Neural cell (in vitro differentiated cells): ENCODE measurements around the gene CHST11. TPM values are rescaled to one million over a fixed set of nuclear protein-coding genes. Genes with fewer than 3 reads are reported as not detected.

ENCODE experiments used
- H2AFZ ChIP-seq: fragments of 200-600, 300-800 bp; sonication (generic), shearing (Covaris generic); 2 replicates; pipeline ENCODE4 v1.6.0; 2014; ENCODE audit warnings: low read depth, mild to moderate bottlenecking, antibody characterized with exemption, low read length, moderate library complexity
- H3F3A ChIP-seq: fragments of 200-600 bp; shearing (Covaris generic); 2 replicates; pipeline ENCODE4 v1.6.1; 2016; ENCODE audit warnings: mild to moderate bottlenecking, moderate library complexity, mixed read lengths, antibody characterized with exemption, low read length; ENCODE audit not compliant: insufficient read depth, poor library complexity, severe bottlenecking
- H3K27ac ChIP-seq: fragments of 200-600, 300-800 bp; sonication (generic), shearing (Covaris generic); 2 replicates; pipeline ENCODE4 v1.5.1; 2014; ENCODE audit warnings: mild to moderate bottlenecking, low read length, moderate library complexity
- H3K27me3 ChIP-seq: fragments of 300-800, 200-600 bp; sonication (generic), shearing (Covaris generic); 2 replicates; pipeline ENCODE4 v1.6.0; 2014; ENCODE audit warnings: mild to moderate bottlenecking, low read depth, low read length, moderate library complexity; ENCODE audit not compliant: insufficient read depth
- H3K36me3 ChIP-seq: fragments of 300-800, 200-600 bp; sonication (generic), shearing (Covaris generic); 2 replicates; pipeline ENCODE4 v1.5.1; 2014; ENCODE audit warnings: mild to moderate bottlenecking, antibody characterized with exemption, low read length, moderate library complexity; ENCODE audit not compliant: insufficient read depth
- H3K4me2 ChIP-seq: fragments of 300-800, 200-600 bp; sonication (generic), shearing (Covaris generic); 2 replicates; pipeline ENCODE4 v1.6.0; 2014; ENCODE audit warnings: mild to moderate bottlenecking, low read length
- H3K4me3 ChIP-seq: fragments of 300-800, 200-600 bp; sonication (generic), shearing (Covaris generic); 2 replicates; pipeline ENCODE4 v1.5.1; 2014; ENCODE audit warnings: mild to moderate bottlenecking, low read length, moderate library complexity
- H3K79me2 ChIP-seq: fragments of 200-600 bp; shearing (Covaris generic); replicated peaks from 2 replicates; pipeline ENCODE4 v1.6.0; 2014; ENCODE audit warnings: mild to moderate bottlenecking, low read length, moderate library complexity; ENCODE audit not compliant: insufficient read depth
- H3K9ac ChIP-seq: fragments of 300-800, 200-600 bp; sonication (generic), shearing (Covaris generic); 2 replicates; pipeline ENCODE4 v1.6.1; 2016; ENCODE audit warnings: mild to moderate bottlenecking, low read length, mixed read lengths
- H3K9me2 ChIP-seq: fragments of 200-600 bp; shearing (Covaris generic); 2 replicates; pipeline ENCODE4 v1.6.1; 2016; ENCODE audit warnings: mild to moderate bottlenecking, low read length, mixed read lengths; ENCODE audit not compliant: insufficient read depth
- H3K9me3 ChIP-seq: fragments of 200-600, 300-800 bp; sonication (generic), shearing (Covaris generic); 2 replicates; pipeline ENCODE4 v1.6.1; 2016; ENCODE audit warnings: mild to moderate bottlenecking, mixed run types, low read length, moderate library complexity, mixed read lengths
- H4K20me1 ChIP-seq: fragments of 200-600 bp; shearing (Covaris generic); 2 replicates; pipeline ENCODE4 v1.6.1; 2016; ENCODE audit warnings: mild to moderate bottlenecking, mixed run types; ENCODE audit not compliant: insufficient read depth
- EZH2 ChIP-seq: fragments of 200-600, 300-800 bp; shearing (Covaris generic), sonication (generic); IDR thresholded peaks from 2 replicates; pipeline ENCODE4 v1.6.1; 2014; ENCODE audit warnings: antibody characterized with exemption, low read length, borderline replicate concordance, mild to moderate bottlenecking; ENCODE audit not compliant: insufficient read depth, poor library complexity, severe bottlenecking
- MXI1 ChIP-seq: fragments of 450-650 bp; conservative IDR thresholded peaks from 2 replicates; pipeline ENCODE4 v1.6.1; 2014; ENCODE audit warnings: antibody characterized with exemption, mild to moderate bottlenecking; ENCODE audit not compliant: poor library complexity, severe bottlenecking
- POLR2AphosphoS5 ChIP-seq: IDR thresholded peaks from 2 replicates; pipeline ENCODE4 v1.6.1; 2012
- RAD21 ChIP-seq: fragments of 450-650 bp; conservative IDR thresholded peaks from 2 replicates; pipeline ENCODE4 v1.6.1; 2014; ENCODE audit warnings: antibody characterized with exemption, mild to moderate bottlenecking, moderate library complexity
- SMC3 ChIP-seq: fragments of 450-650 bp; conservative IDR thresholded peaks from 2 replicates; pipeline ENCODE4 v1.6.1; 2014; ENCODE audit warnings: antibody characterized with exemption, mild to moderate bottlenecking, moderate library complexity; ENCODE audit not compliant: poor library complexity
- polyA plus RNA-seq: library from polyadenylated mRNA; depleted of rRNA; stranded (reverse); fragments of >200 nt; gene quantifications from 2 replicates; pipeline ENCODE4 v1.2.3, GENCODE V29; 2014
- TF ChIP-seq, protein P1 (sequence below): fragments of 450-650 bp; IDR thresholded peaks from 2 replicates; pipeline ENCODE4 v1.5.1; 2014; ENCODE audit warnings: antibody characterized with exemption, mild to moderate bottlenecking, moderate library complexity; ENCODE audit not compliant: poor library complexity, severe bottlenecking
- TF ChIP-seq, protein P2 (sequence below): IDR thresholded peaks from 2 replicates; pipeline ENCODE4 v1.6.1; 2012; ENCODE audit warnings: borderline replicate concordance

The CHST11 gene
- polyA plus RNA-seq, 1 donor from 2014 or later, result 15.0 TPM

- no peaks in the 10 kb centered on the region for H3K27me3 ChIP-seq
- no peak overlapping the region for H3K4me3 ChIP-seq
- TF ChIP-seq SMC3, result no peak
- TF ChIP-seq, protein P1, sequence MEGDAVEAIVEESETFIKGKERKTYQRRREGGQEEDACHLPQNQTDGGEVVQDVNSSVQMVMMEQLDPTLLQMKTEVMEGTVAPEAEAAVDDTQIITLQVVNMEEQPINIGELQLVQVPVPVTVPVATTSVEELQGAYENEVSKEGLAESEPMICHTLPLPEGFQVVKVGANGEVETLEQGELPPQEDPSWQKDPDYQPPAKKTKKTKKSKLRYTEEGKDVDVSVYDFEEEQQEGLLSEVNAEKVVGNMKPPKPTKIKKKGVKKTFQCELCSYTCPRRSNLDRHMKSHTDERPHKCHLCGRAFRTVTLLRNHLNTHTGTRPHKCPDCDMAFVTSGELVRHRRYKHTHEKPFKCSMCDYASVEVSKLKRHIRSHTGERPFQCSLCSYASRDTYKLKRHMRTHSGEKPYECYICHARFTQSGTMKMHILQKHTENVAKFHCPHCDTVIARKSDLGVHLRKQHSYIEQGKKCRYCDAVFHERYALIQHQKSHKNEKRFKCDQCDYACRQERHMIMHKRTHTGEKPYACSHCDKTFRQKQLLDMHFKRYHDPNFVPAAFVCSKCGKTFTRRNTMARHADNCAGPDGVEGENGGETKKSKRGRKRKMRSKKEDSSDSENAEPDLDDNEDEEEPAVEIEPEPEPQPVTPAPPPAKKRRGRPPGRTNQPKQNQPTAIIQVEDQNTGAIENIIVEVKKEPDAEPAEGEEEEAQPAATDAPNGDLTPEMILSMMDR, result no peak
- no peak for TF ChIP-seq MXI1
- H4K20me1 ChIP-seq, result no peaks in the 10 kb centered on the region
- no peak overlapping the region for H3K4me2 ChIP-seq
- H3K9me2 ChIP-seq, result no peaks in the 10 kb centered on the region
- no peaks in the 10 kb centered on the region for H3K79me2 ChIP-seq
- no peaks in the 10 kb centered on the region for H3K36me3 ChIP-seq
- no peaks in the 10 kb centered on the region for H3F3A ChIP-seq
- no peak overlapping the region for H2AFZ ChIP-seq
- no peak overlapping the region for H3K27ac ChIP-seq
- H3K9ac ChIP-seq, result no peak overlapping the region
- no peaks in the 10 kb centered on the region for H3K9me3 ChIP-seq
Observed at GRCh38 chr12:104608998-104609397, 152.2 kb downstream of the CHST11 start.

GRCh38 chr12:104609445-104609844 lies 152.7 kb downstream of the CHST11 start:
- no peaks in the 10 kb centered on the region for H3K9me3 ChIP-seq
- no peaks in the 10 kb centered on the region for H3F3A ChIP-seq
- no peak overlapping the region for H3K27ac ChIP-seq
- H4K20me1 ChIP-seq, result no peaks in the 10 kb centered on the region
- no peak overlapping the region for H2AFZ ChIP-seq
- H3K9ac ChIP-seq, result no peak overlapping the region
- H3K36me3 ChIP-seq, result no peaks in the 10 kb centered on the region
- TF ChIP-seq, protein P2, sequence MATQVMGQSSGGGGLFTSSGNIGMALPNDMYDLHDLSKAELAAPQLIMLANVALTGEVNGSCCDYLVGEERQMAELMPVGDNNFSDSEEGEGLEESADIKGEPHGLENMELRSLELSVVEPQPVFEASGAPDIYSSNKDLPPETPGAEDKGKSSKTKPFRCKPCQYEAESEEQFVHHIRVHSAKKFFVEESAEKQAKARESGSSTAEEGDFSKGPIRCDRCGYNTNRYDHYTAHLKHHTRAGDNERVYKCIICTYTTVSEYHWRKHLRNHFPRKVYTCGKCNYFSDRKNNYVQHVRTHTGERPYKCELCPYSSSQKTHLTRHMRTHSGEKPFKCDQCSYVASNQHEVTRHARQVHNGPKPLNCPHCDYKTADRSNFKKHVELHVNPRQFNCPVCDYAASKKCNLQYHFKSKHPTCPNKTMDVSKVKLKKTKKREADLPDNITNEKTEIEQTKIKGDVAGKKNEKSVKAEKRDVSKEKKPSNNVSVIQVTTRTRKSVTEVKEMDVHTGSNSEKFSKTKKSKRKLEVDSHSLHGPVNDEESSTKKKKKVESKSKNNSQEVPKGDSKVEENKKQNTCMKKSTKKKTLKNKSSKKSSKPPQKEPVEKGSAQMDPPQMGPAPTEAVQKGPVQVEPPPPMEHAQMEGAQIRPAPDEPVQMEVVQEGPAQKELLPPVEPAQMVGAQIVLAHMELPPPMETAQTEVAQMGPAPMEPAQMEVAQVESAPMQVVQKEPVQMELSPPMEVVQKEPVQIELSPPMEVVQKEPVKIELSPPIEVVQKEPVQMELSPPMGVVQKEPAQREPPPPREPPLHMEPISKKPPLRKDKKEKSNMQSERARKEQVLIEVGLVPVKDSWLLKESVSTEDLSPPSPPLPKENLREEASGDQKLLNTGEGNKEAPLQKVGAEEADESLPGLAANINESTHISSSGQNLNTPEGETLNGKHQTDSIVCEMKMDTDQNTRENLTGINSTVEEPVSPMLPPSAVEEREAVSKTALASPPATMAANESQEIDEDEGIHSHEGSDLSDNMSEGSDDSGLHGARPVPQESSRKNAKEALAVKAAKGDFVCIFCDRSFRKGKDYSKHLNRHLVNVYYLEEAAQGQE, result no peak
- TF ChIP-seq RAD21 (no peak), SMC3 (no peak), EZH2 (no peak), POLR2AphosphoS5 (no peak)
- TF ChIP-seq, protein P1, result no peak
- H3K27me3 ChIP-seq, result no peaks in the 10 kb centered on the region
- H3K79me2 ChIP-seq, result no peaks in the 10 kb centered on the region
- H3K9me2 ChIP-seq, result no peaks in the 10 kb centered on the region
- no peak overlapping the region for H3K4me3 ChIP-seq
- no peak overlapping the region for H3K4me2 ChIP-seq
